ENCODE results near the gene TCEA3.

The TCEA3 gene

GRCh38 chr1:23466423-23466989 lies 42.0 kb upstream of the TCEA3 start:
- no peak for DNase-seq (ENCODE audit: extremely low read depth, low read depth)
- no peak for TF ChIP-seq CTCF (IDR thresholded peaks at IDR 0.05; ENCODE audit: low read depth, low read length)

GRCh38 chr1:23463286-23463685 lies 38.7 kb upstream of the TCEA3 start:
- no peak for TF ChIP-seq CTCF (IDR thresholded peaks at IDR 0.05; ENCODE audit: low read depth, low read length)

GRCh38 chr1:23462766-23463165 lies 38.2 kb upstream of the TCEA3 start:
- TF ChIP-seq CTCF (IDR thresholded peaks at IDR 0.05; ENCODE audit: low read depth, low read length) = no peak
- DNase-seq (ENCODE audit: extremely low read depth, low read depth) = no peak

More at GRCh38 chr1:23463286-23463685, 38.7 kb upstream of the TCEA3 start:
- no peak for DNase-seq (ENCODE audit: extremely low read depth, low read depth)

GRCh38 chr1:23461050-23461449 lies 36.5 kb upstream of the TCEA3 start:
- DNase-seq (ENCODE audit: extremely low read depth, low read depth) = no peak
- no peak for TF ChIP-seq CTCF (IDR thresholded peaks at IDR 0.05; ENCODE audit: low read depth, low read length)

- TF ChIP-seq CTCF (IDR thresholded peaks at IDR 0.05; ENCODE audit: low read depth, low read length) = no peak
- no peak for DNase-seq (ENCODE audit: extremely low read depth, low read depth)
Measured at GRCh38 chr1:23460519-23460918, 36.0 kb upstream of the TCEA3 start.

GRCh38 chr1:23459338-23459757 lies 34.8 kb upstream of the TCEA3 start:
- TF ChIP-seq CTCF (IDR thresholded peaks at IDR 0.05; ENCODE audit: low read depth, low read length) = no peak
- no peak for DNase-seq (ENCODE audit: extremely low read depth, low read depth)

GRCh38 chr1:23456226-23456625 lies 31.7 kb upstream of the TCEA3 start:
- DNase-seq (ENCODE audit: extremely low read depth, low read depth) = no peak
- no peak for TF ChIP-seq CTCF (IDR thresholded peaks at IDR 0.05; ENCODE audit: low read depth, low read length)
